HEK293 (cell line): Measurements from ENCODE around the gene KLHDC7A.

ENCODE experiments used
- CTCF ChIA-PET: fragments of 350-600 bp; formaldehyde crosslinking; extraction: SDS; loops from one replicate; lab custom pipeline; 2021; ENCODE audit warnings: antibody characterized with exemption; lab: Yijun Ruan, JAX
- POLR2A ChIA-PET: fragments of 300-600 bp; formaldehyde crosslinking; extraction: SDS; loops from one replicate; lab custom pipeline; 2020; ENCODE audit warnings: antibody characterized with exemption, inconsistent platforms; lab: Yijun Ruan, JAX
- H3K27ac ChIP-seq: fragments of 200-500 bp; sonication (Bioruptor generic); 2 replicates; pipeline ENCODE4 v1.5.1; 2014; ENCODE audit warnings: low read depth, low read length, control low read depth, inconsistent platforms; ENCODE audit errors: extremely low read depth
- H3K36me3 ChIP-seq, 2 experiments: fragments of 200-500 bp in 1 of 2; sonication (Bioruptor generic) in 1 of 2; 1 replicate in 1 of 2; 2 replicates in 1 of 2; pipeline ENCODE4 v1.5.1; 2014 to 2017; ENCODE audit warnings: inconsistent platforms in 2 of 2, low read length in 2 of 2; ENCODE audit not compliant: control insufficient read depth in 2 of 2, insufficient read depth in 1 of 2
- H3K4me1 ChIP-seq: fragments of 200-500 bp; sonication (Bioruptor generic); 2 replicates; pipeline ENCODE4 v1.5.1; 2014; ENCODE audit warnings: mild to moderate bottlenecking, low read length, inconsistent platforms; ENCODE audit not compliant: control insufficient read depth, insufficient read depth
- H3K4me3 ChIP-seq: 2 replicates; pipeline ENCODE4 v1.5.1; 2011; ENCODE audit warnings: low read depth, mild to moderate bottlenecking, control low read depth, low read length, moderate library complexity
- H3K9me3 ChIP-seq: fragments of 200-500 bp; sonication (Bioruptor generic); 2 replicates; pipeline ENCODE4 v1.5.1; 2014; ENCODE audit warnings: low read depth, low read length, inconsistent platforms; ENCODE audit not compliant: control insufficient read depth, insufficient read depth
- EGR2 ChIP-seq: fragments of 450-650 bp; formaldehyde crosslinking; IDR thresholded peaks from 2 replicates; pipeline ENCODE4 v1.5.1; 2016; ENCODE audit warnings: low read depth, missing biosample characterization, missing genetic modification characterization
- KLF7 ChIP-seq: fragments of 450-650 bp; formaldehyde crosslinking; IDR thresholded peaks from 2 replicates; pipeline ENCODE4 v1.5.1; 2016; ENCODE audit warnings: missing biosample characterization, missing genetic modification characterization, borderline replicate concordance
- KLF9 ChIP-seq: fragments of 450-650 bp; formaldehyde crosslinking; IDR thresholded peaks from 2 replicates; pipeline ENCODE4 v1.5.1; 2016; ENCODE audit warnings: missing biosample characterization, missing genetic modification characterization, low read depth
- TCF7L2 ChIP-seq: IDR thresholded peaks from 2 replicates; pipeline ENCODE4 v1.6.1; 2011; ENCODE audit warnings: low read depth, mild to moderate bottlenecking, inconsistent platforms, low read length, moderate library complexity, borderline replicate concordance
- WT1 ChIP-seq: fragments of 450-650 bp; formaldehyde crosslinking; IDR thresholded peaks from 2 replicates; pipeline ENCODE4 v1.5.1; 2016; ENCODE audit warnings: missing biosample characterization, missing genetic modification characterization
- ZBTB8A ChIP-seq: fragments of 450-650 bp; formaldehyde crosslinking; IDR thresholded peaks from 2 replicates; pipeline ENCODE4 v1.5.1; 2016; ENCODE audit warnings: missing biosample characterization, missing genetic modification characterization
- ZFP69B ChIP-seq: fragments of 450-650 bp; formaldehyde crosslinking; IDR thresholded peaks from 2 replicates; pipeline ENCODE4 v1.5.1; 2016; ENCODE audit warnings: missing biosample characterization, missing genetic modification characterization
- ZIC2 ChIP-seq: fragments of 450-650 bp; formaldehyde crosslinking; IDR thresholded peaks from 2 replicates; pipeline ENCODE4 v1.5.1; 2016; ENCODE audit warnings: missing biosample characterization, missing genetic modification characterization
- ZNF138 ChIP-seq: fragments of 450-650 bp; formaldehyde crosslinking; IDR thresholded peaks from 2 replicates; pipeline ENCODE4 v1.5.1; 2016; ENCODE audit warnings: missing biosample characterization, missing genetic modification characterization, borderline replicate concordance
- ZNF184 ChIP-seq: fragments of 450-650 bp; IDR thresholded peaks from 2 replicates; pipeline ENCODE4 v1.5.1; 2018; ENCODE audit warnings: missing biosample characterization, mild to moderate bottlenecking, missing genetic modification characterization
- ZNF248 ChIP-seq: fragments of 450-650 bp; formaldehyde crosslinking; IDR thresholded peaks from 2 replicates; pipeline ENCODE4 v1.5.1; 2017; ENCODE audit warnings: missing biosample characterization, missing genetic modification characterization
- ZNF433 ChIP-seq: fragments of 450-650 bp; formaldehyde crosslinking; IDR thresholded peaks from 2 replicates; pipeline ENCODE4 v1.5.1; 2016; ENCODE audit warnings: missing biosample characterization, missing genetic modification characterization, low read depth
- ZNF473 ChIP-seq: fragments of 450-650 bp; formaldehyde crosslinking; IDR thresholded peaks from 2 replicates; pipeline ENCODE4 v1.5.1; 2017; ENCODE audit warnings: missing biosample characterization, missing genetic modification characterization
- ZNF654 ChIP-seq: fragments of 450-650 bp; formaldehyde crosslinking; IDR thresholded peaks from 2 replicates; pipeline ENCODE4 v1.5.1; 2016; ENCODE audit warnings: low read depth, missing biosample characterization, missing genetic modification characterization
- ZNF677 ChIP-seq: fragments of 450-650 bp; IDR thresholded peaks from 2 replicates; pipeline ENCODE4 v1.5.0; 2018; ENCODE audit warnings: missing biosample characterization, mild to moderate bottlenecking, missing genetic modification characterization, moderate library complexity
- ZNF707 ChIP-seq: fragments of 450-650 bp; formaldehyde crosslinking; IDR thresholded peaks from 2 replicates; pipeline ENCODE4 v1.5.1; 2016; ENCODE audit warnings: missing biosample characterization, missing genetic modification characterization
- ZNF777 ChIP-seq: fragments of 450-650 bp; formaldehyde crosslinking; IDR thresholded peaks from 2 replicates; pipeline ENCODE4 v1.5.1; 2017; ENCODE audit warnings: missing biosample characterization, missing genetic modification characterization, borderline replicate concordance
- ZSCAN30 ChIP-seq: fragments of 450-650 bp; IDR thresholded peaks from 2 replicates; pipeline ENCODE4 v1.5.1; 2018; ENCODE audit warnings: missing biosample characterization, mild to moderate bottlenecking, missing genetic modification characterization, moderate library complexity
- TF ChIP-seq, protein P1 (sequence below): fragments of 450-650 bp; formaldehyde crosslinking; IDR thresholded peaks from 2 replicates; pipeline ENCODE4 v1.5.1; 2016; ENCODE audit warnings: missing biosample characterization, missing genetic modification characterization
- TF ChIP-seq, protein P2 (sequence below): fragments of 450-650 bp; formaldehyde crosslinking; IDR thresholded peaks from 2 replicates; pipeline ENCODE4 v1.5.1; 2016; ENCODE audit warnings: missing biosample characterization, missing genetic modification characterization
- TF ChIP-seq, protein P3 (sequence below): fragments of 450-650 bp; formaldehyde crosslinking; IDR thresholded peaks from 2 replicates; pipeline ENCODE4 v1.5.1; 2016; ENCODE audit warnings: missing biosample characterization, missing genetic modification characterization

The KLHDC7A gene

GRCh38 chr1:18481921-18482701 is 1.4 kb downstream of the KLHDC7A start:
- Histone ChIP-seq H3K4me1 (no peaks in the 10 kb centered on the region), H3K4me3 (no peak overlapping the region), H3K27ac (no peak overlapping the region), H3K36me3 (no peaks in the 10 kb centered on the region), H3K9me3 (no peaks in the 10 kb centered on the region)
- ChIA-PET POLR2A (no interaction called here), CTCF (no interaction called here)
- TF ChIP-seq ZNF677 (no peak), ZNF433 (tag by site-specific recombination) (no peak), ZIC2 (tag by site-specific recombination) (no peak), KLF7 (tag by site-specific recombination) (no peak), EGR2 (tag by site-specific recombination) (no peak), TCF7L2 (no peak), ZNF138 (tag by site-specific recombination) (no peak), KLF9 (no peak), ZSCAN30 (no peak), ZNF184 (no peak), ZNF248 (tag by site-specific recombination) (no peak), ZNF654 (no peak), ZFP69B (tag by site-specific recombination) (no peak)

- Histone ChIP-seq H3K4me3 (no peak overlapping the region), H3K4me1 (no peaks in the 10 kb centered on the region), H3K9me3 (no peaks in the 10 kb centered on the region), H3K36me3 (no peaks in the 10 kb centered on the region), H3K27ac (no peak overlapping the region)
- ChIA-PET CTCF (no interaction called here), POLR2A (no interaction called here)
- TF ChIP-seq ZNF707 (tag by site-specific recombination) = no peak
- no peak for TF ChIP-seq ZNF777 (tag by site-specific recombination)
- no peak for TF ChIP-seq KLF9
- TF ChIP-seq WT1 (tag by site-specific recombination) = no peak
- TF ChIP-seq, protein P1, sequence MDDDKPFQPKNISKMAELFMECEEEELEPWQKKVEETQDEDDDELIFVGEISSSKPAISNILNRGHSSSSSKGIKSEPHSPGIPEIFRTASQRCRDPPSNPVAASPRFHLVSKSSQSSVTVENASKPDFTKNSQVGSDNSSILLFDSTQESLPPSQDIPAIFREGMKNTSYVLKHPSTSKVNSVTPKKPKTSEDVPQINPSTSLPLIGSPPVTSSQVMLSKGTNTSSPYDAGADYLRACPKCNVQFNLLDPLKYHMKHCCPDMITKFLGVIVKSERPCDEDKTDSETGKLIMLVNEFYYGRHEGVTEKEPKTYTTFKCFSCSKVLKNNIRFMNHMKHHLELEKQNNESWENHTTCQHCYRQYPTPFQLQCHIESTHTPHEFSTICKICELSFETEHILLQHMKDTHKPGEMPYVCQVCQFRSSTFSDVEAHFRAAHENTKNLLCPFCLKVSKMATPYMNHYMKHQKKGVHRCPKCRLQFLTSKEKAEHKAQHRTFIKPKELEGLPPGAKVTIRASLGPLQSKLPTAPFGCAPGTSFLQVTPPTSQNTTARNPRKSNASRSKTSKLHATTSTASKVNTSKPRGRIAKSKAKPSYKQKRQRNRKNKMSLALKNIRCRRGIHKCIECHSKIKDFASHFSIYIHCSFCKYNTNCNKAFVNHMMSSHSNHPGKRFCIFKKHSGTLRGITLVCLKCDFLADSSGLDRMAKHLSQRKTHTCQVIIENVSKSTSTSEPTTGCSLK (tag by site-specific recombination) = no peak
- TF ChIP-seq, protein P2, sequence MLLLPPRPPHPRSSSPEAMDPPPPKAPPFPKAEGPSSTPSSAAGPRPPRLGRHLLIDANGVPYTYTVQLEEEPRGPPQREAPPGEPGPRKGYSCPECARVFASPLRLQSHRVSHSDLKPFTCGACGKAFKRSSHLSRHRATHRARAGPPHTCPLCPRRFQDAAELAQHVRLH (tag by site-specific recombination) = no peak
- TF ChIP-seq, protein P3, sequence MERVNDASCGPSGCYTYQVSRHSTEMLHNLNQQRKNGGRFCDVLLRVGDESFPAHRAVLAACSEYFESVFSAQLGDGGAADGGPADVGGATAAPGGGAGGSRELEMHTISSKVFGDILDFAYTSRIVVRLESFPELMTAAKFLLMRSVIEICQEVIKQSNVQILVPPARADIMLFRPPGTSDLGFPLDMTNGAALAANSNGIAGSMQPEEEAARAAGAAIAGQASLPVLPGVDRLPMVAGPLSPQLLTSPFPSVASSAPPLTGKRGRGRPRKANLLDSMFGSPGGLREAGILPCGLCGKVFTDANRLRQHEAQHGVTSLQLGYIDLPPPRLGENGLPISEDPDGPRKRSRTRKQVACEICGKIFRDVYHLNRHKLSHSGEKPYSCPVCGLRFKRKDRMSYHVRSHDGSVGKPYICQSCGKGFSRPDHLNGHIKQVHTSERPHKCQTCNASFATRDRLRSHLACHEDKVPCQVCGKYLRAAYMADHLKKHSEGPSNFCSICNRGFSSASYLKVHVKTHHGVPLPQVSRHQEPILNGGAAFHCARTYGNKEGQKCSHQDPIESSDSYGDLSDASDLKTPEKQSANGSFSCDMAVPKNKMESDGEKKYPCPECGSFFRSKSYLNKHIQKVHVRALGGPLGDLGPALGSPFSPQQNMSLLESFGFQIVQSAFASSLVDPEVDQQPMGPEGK (tag by site-specific recombination) = no peak
- no peak for TF ChIP-seq ZBTB8A
- no peak for TF ChIP-seq ZNF473
Measured at GRCh38 chr1:18482721-18483425, 2.1 kb downstream of the KLHDC7A start.
